Astrocyte (in vitro differentiated cells and primary cell): Measurements from ENCODE around the gene ZNF26. TPM values are rescaled to one million over a fixed set of nuclear protein-coding genes. Genes with fewer than 3 reads are reported as not detected.

ENCODE experiments used
- DNase-seq: peaks from one replicate; pipeline ENCODE4 v3.0.0-alpha.2; 2010; ENCODE audit warnings: low read depth
- FAIRE-seq: peaks from 2 replicates; lab custom pipeline; 2011; peaks lifted over from hg19 to GRCh38; lab: Jason Lieb, UNC
- H2AFZ ChIP-seq: 2 replicates; pipeline ENCODE4 v1.6.0; 2012; ENCODE audit warnings: low read depth, low read length, inconsistent platforms
- H3K27ac ChIP-seq: 2 replicates; pipeline ENCODE4 v1.5.1; 2011; ENCODE audit warnings: low read depth, low read length, inconsistent platforms
- H3K27me3 ChIP-seq: 2 replicates; pipeline ENCODE4 v1.6.0; 2011; ENCODE audit warnings: low read length, inconsistent platforms; ENCODE audit not compliant: insufficient read depth
- H3K36me3 ChIP-seq: 2 replicates; pipeline ENCODE4 v1.5.1; 2011; ENCODE audit warnings: low read length, inconsistent platforms; ENCODE audit not compliant: insufficient read depth
- H3K4me1 ChIP-seq: 2 replicates; pipeline ENCODE4 v1.5.1; 2011; ENCODE audit warnings: low read length, inconsistent platforms; ENCODE audit not compliant: insufficient read depth
- H3K4me2 ChIP-seq: 2 replicates; pipeline ENCODE4 v1.6.0; 2012; ENCODE audit warnings: low read length, inconsistent platforms
- H3K4me3 ChIP-seq: 2 replicates; pipeline ENCODE4 v1.5.1; 2011; ENCODE audit warnings: low read depth, mild to moderate bottlenecking, low read length, inconsistent platforms; ENCODE audit not compliant: insufficient read depth
- H3K79me2 ChIP-seq: 2 replicates; pipeline ENCODE4 v1.6.0; 2012; ENCODE audit warnings: mild to moderate bottlenecking, low read length, inconsistent platforms; ENCODE audit not compliant: insufficient read depth
- H3K9ac ChIP-seq: 2 replicates; pipeline ENCODE4 v1.6.0; 2012; ENCODE audit warnings: mild to moderate bottlenecking, low read length, inconsistent platforms
- H3K9me3 ChIP-seq: 2 replicates; pipeline ENCODE4 v1.5.1; 2012; ENCODE audit warnings: low read depth, mild to moderate bottlenecking, low read length, inconsistent platforms; ENCODE audit not compliant: insufficient read depth
- H4K20me1 ChIP-seq: 2 replicates; pipeline ENCODE4 v1.6.0; 2012; ENCODE audit warnings: low read length, inconsistent platforms; ENCODE audit not compliant: insufficient read depth
- H3K27ac Mint-ChIP-seq: one replicate; pipeline ENCODE4 v1.8.0; 2021; ENCODE audit warnings: mild to moderate bottlenecking, mixed read lengths; ENCODE audit not compliant: unreplicated experiment
- H3K27me3 Mint-ChIP-seq: one replicate; pipeline ENCODE4 v1.8.0; 2021; ENCODE audit warnings: low read depth, mixed read lengths; ENCODE audit not compliant: unreplicated experiment
- H3K36me3 Mint-ChIP-seq: one replicate; pipeline ENCODE4 v1.8.0; 2021; ENCODE audit warnings: low read depth, mixed read lengths; ENCODE audit not compliant: unreplicated experiment
- H3K4me1 Mint-ChIP-seq: one replicate; pipeline ENCODE4 v1.8.0; 2021; ENCODE audit warnings: low read depth, mixed read lengths; ENCODE audit not compliant: unreplicated experiment
- H3K4me3 Mint-ChIP-seq: one replicate; pipeline ENCODE4 v1.8.0; 2021; ENCODE audit warnings: mild to moderate bottlenecking, moderate library complexity, mixed read lengths; ENCODE audit not compliant: unreplicated experiment
- H3K9me3 Mint-ChIP-seq: one replicate; pipeline ENCODE4 v1.8.0; 2021; ENCODE audit warnings: mild to moderate bottlenecking, mixed read lengths; ENCODE audit not compliant: unreplicated experiment
- CTCF ChIP-seq: IDR thresholded peaks from 2 replicates; pipeline ENCODE4 v1.5.1; 2011; ENCODE audit warnings: low read depth, mild to moderate bottlenecking, inconsistent platforms, low read length, moderate library complexity; ENCODE audit not compliant: insufficient read depth
- EZH2 ChIP-seq: IDR thresholded peaks from 2 replicates; pipeline ENCODE4 v1.6.1; 2012; ENCODE audit warnings: mild to moderate bottlenecking, low read length, inconsistent platforms; ENCODE audit not compliant: insufficient read depth
- total RNA-seq: library from RNA; stranded (reverse); gene quantifications from 2 replicates; pipeline ENCODE4 v1.2.1, GENCODE V29; 2021

The ZNF26 gene
- total RNA-seq, 1 donor from 2014 or later, result 11.7 TPM

GRCh38 chr12:133063556-133063955 is 77.4 kb downstream of the ZNF26 start:
- Mint-ChIP-seq H3K27ac (no peak overlapping the region), H3K36me3 (peaks cover 49% of the 10 kb centered on the region), H3K4me3 (no peak overlapping the region), H3K9me3 (peaks cover 86% of the 10 kb centered on the region), H3K27me3 (no peaks in the 10 kb centered on the region), H3K4me1 (no peaks in the 10 kb centered on the region)
- H3K4me3 ChIP-seq, result no peak overlapping the region
- no peaks in the 10 kb centered on the region for H4K20me1 ChIP-seq
- no peak overlapping the region for H3K27ac ChIP-seq
- no peak for FAIRE-seq
- no peaks in the 10 kb centered on the region for H3K4me1 ChIP-seq
- peaks cover 6% of the 10 kb centered on the region for H3K36me3 ChIP-seq
- H2AFZ ChIP-seq, result no peak overlapping the region
- H3K27me3 ChIP-seq, result no peaks in the 10 kb centered on the region
- TF ChIP-seq CTCF (no peak), EZH2 (no peak)
- DNase-seq, result no peak
- no peaks in the 10 kb centered on the region for H3K79me2 ChIP-seq
- no peak overlapping the region for H3K4me2 ChIP-seq
- no peak overlapping the region for H3K9ac ChIP-seq
- H3K9me3 ChIP-seq, result peaks cover 75% of the 10 kb centered on the region

GRCh38 chr12:133073836-133074235 is 87.7 kb downstream of the ZNF26 start:
- Mint-ChIP-seq H3K27ac (no peak overlapping the region), H3K27me3 (no peaks in the 10 kb centered on the region), H3K4me1 (no peaks in the 10 kb centered on the region), H3K9me3 (peaks cover 41% of the 10 kb centered on the region), H3K36me3 (peaks cover 4% of the 10 kb centered on the region), H3K4me3 (no peak overlapping the region)
- Histone ChIP-seq H4K20me1 (no peaks in the 10 kb centered on the region), H3K79me2 (no peaks in the 10 kb centered on the region), H3K4me3 (no peak overlapping the region), H3K9me3 (peaks cover 18% of the 10 kb centered on the region), H3K9ac (no peak overlapping the region), H2AFZ (no peak overlapping the region), H3K4me1 (no peaks in the 10 kb centered on the region), H3K36me3 (no peaks in the 10 kb centered on the region), H3K27ac (no peak overlapping the region), H3K4me2 (no peak overlapping the region), H3K27me3 (no peaks in the 10 kb centered on the region)
- no peak for DNase-seq
- no peak for FAIRE-seq
- TF ChIP-seq EZH2 (no peak), CTCF (no peak)

Other genes with a start within 250 kb of the ZNF26 start
- gene ANKLE2, start 224.5 kb upstream of the ZNF26 start, total RNA-seq, result 123 and 140 TPM in 2 replicates
- gene GOLGA3, start 157.5 kb upstream of the ZNF26 start, total RNA-seq, result 86.7 and 97.8 TPM in 2 replicates
- 60.4 and 66.6 TPM in 2 replicates for gene CHFR, start 98.8 kb upstream of the ZNF26 start, total RNA-seq
- 14.3 and 16.2 TPM in 2 replicates for gene ZNF605, start 30.1 kb upstream of the ZNF26 start, total RNA-seq
- gene ZNF84, start 51.1 kb downstream of the ZNF26 start, total RNA-seq, result 28.7 and 33.7 TPM in 2 replicates
- 17.2 and 17.6 TPM in 2 replicates for gene ZNF140, start 94.6 kb downstream of the ZNF26 start, total RNA-seq
- 1.2 TPM in 2 replicates for gene ZNF891, start 143.9 kb downstream of the ZNF26 start, total RNA-seq
- 7.3 and 7.6 TPM in 2 replicates for gene ZNF10, start 144.3 kb downstream of the ZNF26 start, total RNA-seq
- gene ZNF268, start 195.1 kb downstream of the ZNF26 start, total RNA-seq, result 21.0 and 24.3 TPM in 2 replicates
- not detected in 2 replicates for gene ANHX, start 249.5 kb downstream of the ZNF26 start, total RNA-seq